GM19452 (cell line): Measurements from ENCODE around the gene CDC20.
"Not testable (repeated sequence)": the region's sequence is repeated elsewhere in the genome, so short reads cannot be mapped to it uniquely, and the experiment has no call there.

Source experiments
- ATAC-seq: cut with Tn5 transposase; IDR thresholded peaks from one replicate; pipeline ENCODE4 v1.9.1; 2021; ENCODE audit not compliant: unreplicated experiment

CDC20 gene

GRCh38 chr1:43354471-43354870 lies 4.3 kb upstream of the CDC20 start:
- no peak for ATAC-seq

- ATAC-seq: no peak
Measured at GRCh38 chr1:43354936-43355335, 3.8 kb upstream of the CDC20 start.

- ATAC-seq: no peak
Measured at GRCh38 chr1:43357251-43357650, 1.5 kb upstream of the CDC20 start.

GRCh38 chr1:43358121-43358745 lies 548 bp upstream of the CDC20 start:
- ATAC-seq: no peak

- ATAC-seq: no peak
Measured at GRCh38 chr1:43359696-43360095, 915 bp downstream of the CDC20 start.

GRCh38 chr1:43360616-43361015 lies 1.8 kb downstream of the CDC20 start:
- no peak for ATAC-seq

GRCh38 chr1:43363283-43363934 lies 4.6 kb downstream of the CDC20 start:
- no peak for ATAC-seq

- no peak for ATAC-seq
Measured at GRCh38 chr1:43363935-43364525, 5.2 kb downstream of the CDC20 start.

- no peak for ATAC-seq
Measured at GRCh38 chr1:43365678-43366077, 6.9 kb downstream of the CDC20 start.

- ATAC-seq: no peak
Measured at GRCh38 chr1:43366179-43366578, 7.4 kb downstream of the CDC20 start.

- ATAC-seq: no peak
Measured at GRCh38 chr1:43366601-43367025, 7.8 kb downstream of the CDC20 start.

- ATAC-seq: peak; percentile 33
Measured at GRCh38 chr1:43367026-43367903, 8.5 kb downstream of the CDC20 start.

- ATAC-seq: peak; percentile 77
Measured at GRCh38 chr1:43367904-43368645, 9.3 kb downstream of the CDC20 start, which contains the start of gene ELOVL1. Gene ELOVL1 (minus strand): TSS chr1:43368011. CDS start chr1:43365609, 2,402 bp downstream.

GRCh38 chr1:43368646-43369020 lies 9.9 kb downstream of the CDC20 start:
- ATAC-seq: no peak

- not testable (repeated sequence) for ATAC-seq
Measured at GRCh38 chr1:43369779-43370178, 11.0 kb downstream of the CDC20 start.

- no peak for ATAC-seq
Measured at GRCh38 chr1:43370564-43370963, 11.8 kb downstream of the CDC20 start.

GRCh38 chr1:43372172-43372571 lies 13.4 kb downstream of the CDC20 start:
- ATAC-seq: no peak

GRCh38 chr1:43373066-43373940 lies 14.5 kb downstream of the CDC20 start:
- no peak for ATAC-seq

GRCh38 chr1:43376723-43377235 lies 18.0 kb downstream of the CDC20 start:
- ATAC-seq: no peak
